Activated CD4-positive, alpha-beta T cell treated with anti-CD3 and anti-CD28 coated beads for 24 hours (primary cell): ENCODE data around the gene KLK1.
A peak's percentile ranks its signal among the peaks of the same experiment; 100 is the strongest.

Source experiments
- DNase-seq, 2 donors: peaks; one replicate each; pipeline ENCODE4 v3.0.0-alpha.2; 2020; ENCODE audit warnings: low read depth in 2 of 2

Gene KLK1

GRCh38 chr19:50823389-50824042, at the start of gene KLK1:
TSS of gene KLK1 (minus strand) at chr19:50823787. CDS start at chr19:50823748, 39 bp downstream.
- no peak for DNase-seq

GRCh38 chr19:50873056-50873455, 49.5 kb upstream of the KLK1 start, which contains the start of gene KLK2:
TSS of gene KLK2 (plus strand) at chr19:50873439. CDS start at chr19:50873474, 35 bp downstream.
- DNase-seq: no peak

DNA sequence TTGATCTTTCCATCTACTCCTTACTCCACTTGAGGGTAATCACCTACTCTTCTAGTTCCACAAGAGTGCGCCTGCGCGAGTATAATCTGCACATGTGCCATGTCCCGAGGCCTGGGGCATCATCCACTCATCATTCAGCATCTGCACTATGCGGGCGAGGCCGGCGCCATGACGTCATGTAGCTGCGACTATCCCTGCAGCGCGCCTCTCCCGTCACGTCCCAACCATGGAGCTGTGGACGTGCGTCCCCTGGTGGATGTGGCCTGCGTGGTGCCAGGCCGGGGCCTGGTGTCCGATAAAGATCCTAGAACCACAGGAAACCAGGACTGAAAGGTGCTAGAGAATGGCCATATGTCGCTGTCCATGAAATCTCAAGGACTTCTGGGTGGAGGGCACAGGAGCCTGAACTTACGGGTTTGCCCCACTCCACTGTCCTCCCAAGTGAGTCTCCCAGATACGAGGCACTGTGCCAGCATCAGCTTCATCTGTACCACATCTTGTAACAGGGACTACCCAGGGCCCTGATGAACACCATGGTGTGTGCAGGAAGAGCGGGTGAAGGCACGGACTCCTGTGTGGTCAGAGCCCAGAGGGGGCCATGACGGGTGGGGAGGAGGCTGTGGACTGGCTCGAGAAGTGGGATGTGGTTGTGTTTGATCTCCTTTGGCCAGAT, 47.0 kb upstream of the KLK1 start:
- DNase-seq: peak in 1 of 2 donors; percentile 17

GRCh38 chr19:50869479-50869878, 45.9 kb upstream of the KLK1 start:
- no peak for DNase-seq

DNA sequence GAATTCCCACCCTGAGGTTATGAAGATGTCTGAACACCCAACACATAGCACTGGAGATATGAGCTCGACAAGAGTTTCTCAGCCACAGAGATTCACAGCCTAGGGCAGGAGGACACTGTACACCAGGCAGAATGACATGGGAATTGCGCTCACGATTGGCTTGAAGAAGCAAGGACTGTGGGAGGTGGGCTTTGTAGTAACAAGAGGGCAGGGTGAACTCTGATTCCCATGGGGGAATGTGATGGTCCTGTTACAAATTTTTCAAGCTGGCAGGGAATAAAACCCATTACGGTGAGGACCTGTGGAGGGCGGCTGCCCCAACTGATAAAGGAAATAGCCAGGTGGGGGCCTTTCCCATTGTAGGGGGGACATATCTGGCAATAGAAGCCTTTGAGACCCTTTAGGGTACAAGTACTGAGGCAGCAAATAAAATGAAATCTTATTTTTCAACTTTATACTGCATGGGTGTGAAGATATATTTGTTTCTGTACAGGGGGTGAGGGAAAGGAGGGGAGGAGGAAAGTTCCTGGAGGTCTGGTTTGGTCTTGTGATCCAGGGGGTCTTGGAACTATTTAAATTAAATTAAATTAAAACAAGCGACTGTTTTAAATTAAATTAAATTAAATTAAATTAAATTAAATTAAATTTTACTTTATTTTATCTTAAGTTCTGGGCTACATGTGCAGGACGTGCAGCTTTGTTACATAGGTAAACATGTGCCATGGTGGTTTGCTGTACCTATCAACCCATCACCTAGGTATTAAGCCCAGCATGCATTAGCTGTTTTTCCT, 38.1 kb upstream of the KLK1 start:
- DNase-seq: no peak

DNA sequence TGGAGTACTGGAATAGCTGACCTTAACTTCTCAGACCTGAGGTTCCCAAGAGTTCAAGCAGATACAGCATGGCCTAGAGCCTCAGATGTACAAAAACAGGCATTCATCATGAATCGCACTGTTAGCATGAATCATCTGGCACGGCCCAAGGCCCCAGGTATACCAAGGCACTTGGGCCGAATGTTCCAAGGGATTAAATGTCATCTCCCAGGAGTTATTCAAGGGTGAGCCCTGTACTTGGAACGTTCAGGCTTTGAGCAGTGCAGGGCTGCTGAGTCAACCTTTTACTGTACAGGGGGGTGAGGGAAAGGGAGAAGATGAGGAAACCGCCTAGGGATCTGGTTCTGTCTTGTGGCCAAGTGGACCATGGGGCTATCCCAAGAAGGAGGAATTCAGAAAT, 37.4 kb upstream of the KLK1 start:
- no peak for DNase-seq

GRCh38 chr19:50859849-50860248, 36.3 kb upstream of the KLK1 start:
- no peak for DNase-seq

DNA sequence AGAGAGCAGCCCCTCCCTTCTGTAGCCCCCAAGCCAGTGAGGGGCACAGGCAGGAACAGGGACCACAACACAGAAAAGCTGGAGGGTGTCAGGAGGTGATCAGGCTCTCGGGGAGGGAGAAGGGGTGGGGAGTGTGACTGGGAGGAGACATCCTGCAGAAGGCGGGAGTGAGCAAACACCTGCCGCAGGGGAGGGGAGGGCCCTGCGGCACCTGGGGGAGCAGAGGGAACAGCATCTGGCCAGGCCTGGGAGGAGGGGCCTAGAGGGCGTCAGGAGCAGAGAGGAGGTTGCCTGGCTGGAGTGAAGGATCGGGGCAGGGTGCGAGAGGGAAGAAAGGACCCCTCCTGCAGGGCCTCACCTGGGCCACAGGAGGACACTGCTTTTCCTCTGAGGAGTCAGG, 35.3 kb upstream of the KLK1 start:
- no peak for DNase-seq

- no peak for DNase-seq
These were observed 33.8 kb upstream of the KLK1 start for GRCh38 chr19:50857366-50857765.

DNA sequence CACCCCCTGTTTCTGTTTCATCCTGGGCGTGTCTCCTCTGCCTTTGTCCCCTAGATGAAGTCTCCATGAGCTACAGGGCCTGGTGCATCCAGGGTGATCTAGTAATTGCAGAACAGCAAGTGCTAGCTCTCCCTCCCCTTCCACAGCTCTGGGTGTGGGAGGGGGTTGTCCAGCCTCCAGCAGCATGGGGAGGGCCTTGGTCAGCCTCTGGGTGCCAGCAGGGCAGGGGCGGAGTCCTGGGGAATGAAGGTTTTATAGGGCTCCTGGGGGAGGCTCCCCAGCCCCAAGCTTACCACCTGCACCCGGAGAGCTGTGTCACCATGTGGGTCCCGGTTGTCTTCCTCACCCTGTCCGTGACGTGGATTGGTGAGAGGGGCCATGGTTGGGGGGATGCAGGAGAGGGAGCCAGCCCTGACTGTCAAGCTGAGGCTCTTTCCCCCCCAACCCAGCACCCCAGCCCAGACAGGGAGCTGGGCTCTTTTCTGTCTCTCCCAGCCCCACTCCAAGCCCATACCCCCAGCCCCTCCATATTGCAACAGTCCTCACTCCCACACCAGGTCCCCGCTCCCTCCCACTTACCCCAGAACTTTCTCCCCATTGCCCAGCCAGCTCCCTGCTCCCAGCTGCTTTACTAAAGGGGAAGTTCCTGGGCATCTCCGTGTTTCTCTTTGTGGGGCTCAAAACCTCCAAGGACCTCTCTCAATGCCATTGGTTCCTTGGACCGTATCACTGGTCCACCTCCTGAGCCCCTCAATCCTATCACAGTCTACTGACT, 31.2 kb upstream of the KLK1 start, which contains the start of gene KLK3:
Gene KLK3, plus strand, starts transcription at position 280 of the 775 bp plus-strand sequence. Its CDS starts 41 bp downstream, at position 321.
- DNase-seq: no peak

GRCh38 chr19:50851620-50852019, 28.0 kb upstream of the KLK1 start:
- no peak for DNase-seq

DNA sequence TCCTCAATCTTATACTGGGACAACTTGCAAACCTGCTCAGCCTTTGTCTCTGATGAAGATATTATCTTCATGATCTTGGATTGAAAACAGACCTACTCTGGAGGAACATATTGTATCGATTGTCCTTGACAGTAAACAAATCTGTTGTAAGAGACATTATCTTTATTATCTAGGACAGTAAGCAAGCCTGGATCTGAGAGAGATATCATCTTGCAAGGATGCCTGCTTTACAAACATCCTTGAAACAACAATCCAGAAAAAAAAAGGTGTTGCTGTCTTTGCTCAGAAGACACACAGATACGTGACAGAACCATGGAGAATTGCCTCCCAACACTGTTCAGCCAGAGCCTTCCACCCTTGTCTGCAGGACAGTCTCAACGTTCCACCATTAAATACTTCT, 27.2 kb upstream of the KLK1 start:
- DNase-seq: no peak

DNA sequence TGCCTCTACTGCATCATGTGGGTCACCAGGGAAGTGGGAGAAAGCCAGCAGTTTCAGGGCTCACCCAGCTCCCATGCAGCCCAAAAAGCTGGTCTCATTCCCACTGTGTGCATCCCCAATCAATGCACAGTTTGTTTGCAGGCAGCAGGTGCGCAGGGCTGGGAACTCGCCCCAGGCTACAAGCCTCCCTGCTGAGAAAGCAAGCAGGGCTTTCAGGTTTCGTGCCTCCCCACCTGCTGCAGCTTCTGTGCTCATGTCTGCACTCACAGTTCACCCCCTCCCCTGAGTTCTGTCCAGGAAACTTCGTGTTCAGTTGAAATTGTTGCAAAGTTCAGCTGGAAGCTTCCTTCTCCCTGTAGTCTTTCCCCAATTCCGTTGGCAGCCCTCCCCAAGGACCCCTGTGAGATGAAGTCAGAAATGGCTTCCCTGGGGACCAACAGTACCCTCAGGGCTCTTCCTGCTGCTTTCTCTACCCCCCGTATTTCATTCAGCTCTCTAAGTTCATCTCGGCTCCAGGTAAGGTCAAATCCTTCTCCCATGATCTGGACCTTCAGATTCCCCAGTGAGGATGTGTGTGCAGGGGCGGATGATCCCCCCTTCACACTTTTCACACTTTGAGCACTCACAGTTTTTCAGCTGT, 20.8 kb upstream of the KLK1 start:
- no peak for DNase-seq

GRCh38 chr19:50843701-50844221, 20.2 kb upstream of the KLK1 start:
- DNase-seq: no peak

DNA sequence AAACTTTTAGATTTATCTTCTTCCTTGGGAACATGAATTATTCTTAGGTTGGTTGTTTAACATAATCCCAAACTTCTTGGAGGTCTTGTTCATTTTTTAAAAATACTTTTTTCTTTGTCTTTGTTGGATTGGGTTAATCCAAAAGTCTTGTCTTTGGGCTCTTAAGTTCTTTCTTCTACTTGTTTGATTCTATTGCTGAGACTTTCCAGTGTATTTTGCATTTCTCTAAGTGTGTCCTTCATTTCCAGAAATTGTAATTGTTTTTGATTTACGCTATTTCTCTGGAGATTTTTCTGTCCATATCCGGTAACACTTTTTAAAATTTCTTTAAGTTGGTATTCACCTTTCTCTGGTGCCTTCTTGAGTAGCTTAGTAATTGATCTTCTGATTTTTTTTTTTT, 19.6 kb upstream of the KLK1 start:
- no peak for DNase-seq

- DNase-seq: no peak
These were observed 18.5 kb upstream of the KLK1 start for GRCh38 chr19:50842130-50842529.

DNA sequence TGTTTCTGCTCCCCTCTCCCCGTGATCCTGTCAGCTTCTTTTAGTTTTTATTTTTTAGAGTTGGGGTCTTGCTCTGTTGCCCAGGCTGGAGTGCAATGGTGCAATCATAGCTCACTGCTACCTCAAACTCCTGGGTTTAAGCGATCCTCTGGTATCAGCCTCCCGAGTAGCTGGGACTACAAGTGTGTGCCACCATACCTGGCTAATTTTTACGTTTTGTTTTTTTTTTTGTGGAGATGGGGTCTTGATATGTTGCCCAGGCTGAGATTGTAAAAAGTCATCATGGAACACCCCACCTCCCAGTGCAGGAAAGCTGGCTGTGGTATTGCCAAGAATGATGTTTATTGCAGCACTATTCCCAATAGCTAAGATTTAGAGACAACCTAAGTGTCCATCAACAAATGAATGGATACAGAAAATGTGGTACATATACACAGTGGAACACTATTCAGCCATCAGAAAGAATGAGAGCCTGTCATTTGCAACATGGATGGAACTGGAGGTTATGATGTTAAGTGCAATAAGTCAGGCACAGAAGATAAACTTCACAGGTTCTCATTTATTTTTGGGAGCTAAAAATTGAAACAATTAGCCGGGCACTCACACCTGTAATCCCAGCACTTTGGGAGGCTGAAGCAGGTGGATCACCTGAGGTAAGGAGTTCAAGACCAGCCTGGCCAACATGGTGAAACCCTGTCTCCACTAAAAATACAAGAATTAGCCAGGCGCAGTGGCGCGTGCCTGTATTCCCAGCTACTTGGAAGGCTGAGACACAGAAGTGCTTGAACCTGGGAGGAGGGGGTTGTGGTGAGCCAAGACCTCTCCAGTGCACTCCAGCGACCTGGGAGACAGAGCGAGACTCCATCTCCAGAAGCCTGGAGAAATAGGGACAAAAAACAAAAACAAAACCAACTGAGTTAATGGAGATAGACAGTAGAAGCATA, 16.4 kb upstream of the KLK1 start:
- DNase-seq: no peak

DNA sequence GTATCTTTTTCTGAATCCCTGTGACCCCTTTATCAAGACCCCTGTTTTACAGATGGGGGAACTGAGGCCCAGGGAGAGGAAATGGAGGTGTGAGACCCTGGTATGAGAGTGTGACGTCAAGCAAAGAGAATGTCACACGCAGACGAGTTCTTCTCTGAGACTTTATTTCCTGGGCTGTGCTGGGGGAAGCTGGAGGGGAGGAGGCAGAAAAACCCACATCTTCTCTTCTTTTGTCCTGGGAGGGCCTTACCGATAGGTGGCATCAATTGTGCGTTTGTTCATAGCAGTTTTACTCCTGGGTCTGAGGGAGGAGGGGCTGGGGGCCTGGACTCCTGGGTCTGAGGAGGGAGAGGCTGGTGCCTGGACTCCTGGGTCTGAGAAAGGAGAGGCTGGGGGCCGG, 14.7 kb upstream of the KLK1 start:
- DNase-seq: no peak

DNA sequence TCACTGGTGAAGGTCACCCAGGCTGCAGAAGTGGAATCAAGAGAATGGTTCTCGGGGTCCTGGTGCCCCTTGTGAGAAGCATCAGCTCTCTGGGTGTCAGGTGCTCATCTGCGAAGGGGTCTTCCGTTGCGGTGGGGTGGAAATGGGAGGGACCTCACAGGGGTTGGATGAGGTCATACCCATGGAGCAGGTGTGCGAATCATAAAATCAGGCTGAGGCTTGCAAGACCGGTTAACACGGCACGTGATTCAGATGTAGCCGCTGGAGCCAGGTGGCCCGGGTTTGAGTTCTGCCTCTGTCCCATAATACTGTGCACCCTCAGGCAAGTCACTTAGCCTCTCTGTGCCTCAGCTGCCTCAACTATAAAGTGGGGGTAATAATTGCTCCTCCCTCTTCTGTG, 13.7 kb upstream of the KLK1 start:
- DNase-seq: no peak
